Activated gamma-delta T cell (primary cell): ENCODE data around the gene CBFA2T3.
"Not testable (repeated sequence)": the region's sequence is repeated elsewhere in the genome, so short reads cannot be mapped to it uniquely, and the experiment has no call there.

Experiments used
- DNase-seq: peaks from one replicate; lab custom pipeline; 2025; lab: John Stamatoyannopoulos, UW

Gene CBFA2T3

DNA sequence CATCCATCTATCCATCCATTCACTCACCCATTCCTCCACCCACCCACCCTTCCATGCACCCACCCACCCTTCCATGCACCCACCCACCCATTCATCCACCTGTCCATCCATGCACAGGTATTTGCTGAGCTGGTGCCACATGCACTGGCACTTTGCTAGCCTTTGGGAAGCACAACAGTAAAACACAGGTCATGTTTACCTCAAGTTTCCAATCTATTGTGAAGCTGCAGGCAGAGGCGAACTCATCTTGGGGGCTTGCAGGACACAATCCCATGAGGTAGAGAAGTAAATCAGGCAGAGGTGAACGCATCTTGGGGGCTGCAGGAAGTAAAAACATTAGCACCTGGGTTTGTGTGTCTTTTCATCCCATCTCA, 35.6 kb upstream of the CBFA2T3 start:
- no peak for DNase-seq

DNA sequence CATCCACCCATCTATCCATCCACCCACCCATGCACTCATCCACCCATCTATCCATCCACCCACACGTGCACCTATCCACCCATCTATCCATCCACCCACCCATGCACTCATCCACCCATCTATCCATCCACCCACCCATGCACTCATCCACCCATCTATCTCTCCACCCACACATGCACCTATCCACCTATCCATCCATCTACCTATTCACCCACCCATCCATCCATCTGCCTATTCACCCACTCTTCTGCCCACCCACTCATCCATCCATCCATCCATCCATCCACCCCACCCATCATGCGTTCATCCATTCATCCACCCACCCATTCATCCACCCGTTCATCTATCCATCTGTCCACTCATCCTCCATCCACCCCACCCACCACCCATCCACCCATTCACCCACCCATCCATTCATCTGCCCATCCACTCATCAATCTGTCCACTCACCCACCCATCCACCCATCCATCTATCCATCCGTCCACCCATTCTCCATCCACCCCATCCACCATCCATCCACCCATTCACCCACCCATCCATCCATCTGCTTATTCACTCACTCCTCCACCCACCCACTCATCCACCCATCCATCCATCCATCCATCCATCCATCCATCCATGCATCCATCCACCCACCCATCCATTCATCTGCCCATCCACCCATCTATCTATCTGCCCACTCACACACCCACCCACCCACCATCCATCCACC, 35.1 kb upstream of the CBFA2T3 start:
- no peak for DNase-seq

DNA sequence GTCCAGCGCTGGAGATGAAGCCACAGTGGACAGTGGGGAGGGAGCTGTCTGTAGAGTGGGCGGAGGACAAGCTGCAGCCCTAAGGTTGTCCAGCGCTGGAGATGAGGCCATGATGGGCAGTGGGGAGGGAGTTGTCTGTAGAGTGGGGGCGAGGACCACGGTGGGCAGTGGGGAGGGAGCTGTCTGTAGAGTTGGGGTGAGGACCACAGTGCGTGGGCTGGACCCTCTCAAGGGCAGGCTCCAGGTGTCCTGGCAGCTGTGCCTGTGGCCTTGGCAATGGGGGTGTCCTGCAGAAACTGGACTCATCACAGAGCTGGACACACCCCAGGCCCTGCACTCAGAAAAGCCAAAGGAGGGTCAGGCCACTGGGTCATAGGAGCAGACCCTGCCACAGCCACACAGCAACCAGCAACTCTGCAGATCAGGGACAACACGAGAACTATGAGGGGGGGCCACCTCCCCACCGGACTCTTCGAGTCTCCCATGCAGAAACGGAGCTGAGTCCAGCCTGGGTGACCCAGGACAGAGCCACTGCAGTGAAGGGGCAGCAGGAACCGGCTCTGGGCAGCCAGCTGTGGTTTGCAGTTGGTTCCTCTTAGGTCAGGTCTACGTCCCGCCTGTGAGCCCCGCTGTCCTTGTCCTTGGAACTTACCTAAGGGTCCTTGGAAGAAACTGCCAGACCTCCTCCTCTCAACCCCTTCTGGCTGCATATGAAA, 33.4 kb upstream of the CBFA2T3 start:
- no peak for DNase-seq

DNA sequence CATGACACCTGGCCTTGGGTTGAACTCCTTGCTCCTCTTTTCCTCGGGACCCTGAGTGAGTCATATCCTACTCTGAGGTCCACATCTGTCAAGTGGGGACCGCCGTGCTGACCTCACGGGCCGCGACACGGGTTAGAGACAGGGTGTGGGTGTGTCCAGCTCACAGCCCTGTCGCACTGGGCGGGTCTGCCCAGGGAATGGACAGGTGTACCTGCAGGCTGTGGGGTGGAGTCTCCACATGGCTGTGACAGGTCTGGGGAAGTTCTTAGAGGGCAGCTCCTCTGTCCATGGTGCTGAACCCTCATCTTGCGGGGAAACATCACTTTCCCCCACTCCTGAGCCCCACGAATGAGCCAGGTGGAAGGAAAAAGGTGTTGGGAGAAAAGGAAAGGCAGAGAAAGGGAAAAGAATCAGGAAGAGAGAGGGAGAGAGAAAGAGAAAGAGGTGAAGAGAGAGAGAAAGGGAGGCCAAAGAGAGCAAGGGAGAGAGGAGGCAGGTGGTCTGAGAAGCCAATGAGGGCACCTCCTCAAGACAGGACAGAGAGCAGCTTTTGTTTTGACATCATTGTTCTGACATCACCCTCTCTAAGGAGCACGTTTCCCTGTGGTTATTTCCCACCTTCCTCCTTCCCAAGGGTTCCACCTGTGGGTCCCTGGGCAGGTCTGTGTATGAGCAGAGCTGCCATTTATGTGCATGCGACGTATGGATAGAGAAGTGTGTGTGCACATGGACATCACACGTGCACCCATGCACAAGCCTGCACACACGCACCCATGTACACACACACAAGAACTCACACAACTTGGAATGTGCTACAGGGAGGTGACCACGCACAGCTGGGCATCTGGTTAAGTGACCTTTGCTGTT, 32.6 kb upstream of the CBFA2T3 start:
- DNase-seq, result no peak

DNA sequence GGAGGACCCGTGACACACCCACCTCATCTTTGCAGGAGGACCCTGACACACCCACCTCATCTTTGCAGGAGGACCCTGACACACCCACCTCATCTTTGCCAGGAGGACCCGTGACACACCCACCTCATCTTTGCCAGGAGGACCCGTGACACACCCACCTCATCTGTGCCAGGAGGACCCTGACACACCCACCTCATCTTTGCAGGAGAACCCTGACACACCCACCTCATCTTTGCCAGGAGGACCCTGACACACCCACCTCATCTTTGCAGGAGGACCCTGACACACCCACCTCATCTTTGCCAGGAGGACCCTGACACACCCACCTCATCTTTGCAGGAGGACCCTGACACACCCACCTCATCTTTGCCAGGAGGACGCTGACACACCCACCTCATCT, 31.8 kb upstream of the CBFA2T3 start:
- not testable (repeated sequence) for DNase-seq

DNA sequence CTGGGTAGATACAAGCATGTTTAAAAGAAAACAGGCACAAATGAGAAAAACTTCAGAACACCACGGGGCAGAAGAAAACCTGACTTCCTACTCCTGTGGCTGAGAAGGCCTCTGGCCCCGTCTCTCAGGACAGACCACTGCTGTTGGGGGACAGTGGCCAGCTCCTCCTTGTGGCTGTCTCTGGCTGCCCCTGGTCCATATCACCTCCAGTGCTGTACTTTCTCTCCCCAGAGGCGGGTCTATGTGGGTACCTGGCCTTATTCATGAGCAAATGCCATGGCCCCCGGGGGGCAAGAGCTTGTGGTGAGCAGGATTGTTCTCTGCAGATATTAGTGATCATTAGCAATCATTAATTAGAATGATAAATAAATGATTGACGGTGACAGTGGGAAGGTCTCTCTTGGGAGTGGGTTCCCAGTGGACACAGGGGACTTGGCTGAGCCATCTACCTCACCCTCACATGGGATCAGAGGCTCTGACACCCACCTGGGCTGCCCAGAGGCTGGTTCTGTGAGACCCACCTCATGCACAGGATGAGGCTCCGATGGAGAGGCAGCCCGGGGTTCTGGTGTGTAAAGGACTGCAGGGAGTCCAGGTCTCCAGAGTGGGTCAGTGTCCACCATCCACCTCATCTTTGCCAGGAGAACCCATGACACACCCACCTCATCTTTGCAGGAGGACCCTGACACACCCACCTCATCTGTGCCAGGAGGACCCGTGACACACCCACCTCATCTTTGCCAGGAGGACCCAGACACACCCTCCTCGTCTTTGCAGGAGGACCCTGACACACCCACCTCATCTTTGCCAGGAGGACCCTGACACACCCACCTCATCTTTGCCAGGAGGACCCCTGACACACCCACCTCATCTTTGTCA, 30.6 kb upstream of the CBFA2T3 start:
- DNase-seq, result no peak

DNA sequence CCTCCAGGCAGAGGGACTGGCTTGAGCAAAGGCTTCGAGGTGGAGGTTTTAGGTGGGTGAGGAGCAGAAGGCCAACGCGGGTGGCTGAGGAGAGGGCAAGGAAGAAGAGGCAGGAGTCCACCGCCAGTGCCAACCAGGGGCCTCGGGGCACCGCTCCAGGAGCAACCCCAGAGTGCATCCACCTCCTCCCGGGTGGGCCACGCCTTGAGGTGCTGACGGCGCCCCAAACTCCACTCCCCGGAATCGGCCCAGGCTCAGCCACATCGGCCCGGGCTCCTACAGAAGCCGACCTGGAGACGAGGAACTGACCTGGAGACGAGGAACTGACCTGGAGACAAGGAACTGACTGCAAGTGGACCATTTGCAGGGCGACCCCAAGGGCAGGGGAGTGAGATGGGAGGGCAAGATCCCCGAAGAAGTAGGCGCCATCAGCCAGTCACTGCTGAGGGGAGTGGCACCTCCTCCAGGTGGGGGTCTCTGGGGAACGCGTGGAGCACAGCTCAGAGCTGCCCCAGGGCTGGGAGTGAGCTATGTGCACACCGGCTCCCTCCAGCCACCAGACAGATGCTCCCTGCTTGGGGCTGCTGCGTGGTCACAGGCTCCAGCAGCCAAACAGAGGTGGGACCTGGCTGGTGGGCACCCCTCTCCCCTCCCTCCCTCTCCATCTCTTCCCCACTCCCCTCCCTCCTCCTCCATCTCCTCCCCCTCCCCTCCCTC, 29.2 kb upstream of the CBFA2T3 start:
- DNase-seq, result no peak

DNA sequence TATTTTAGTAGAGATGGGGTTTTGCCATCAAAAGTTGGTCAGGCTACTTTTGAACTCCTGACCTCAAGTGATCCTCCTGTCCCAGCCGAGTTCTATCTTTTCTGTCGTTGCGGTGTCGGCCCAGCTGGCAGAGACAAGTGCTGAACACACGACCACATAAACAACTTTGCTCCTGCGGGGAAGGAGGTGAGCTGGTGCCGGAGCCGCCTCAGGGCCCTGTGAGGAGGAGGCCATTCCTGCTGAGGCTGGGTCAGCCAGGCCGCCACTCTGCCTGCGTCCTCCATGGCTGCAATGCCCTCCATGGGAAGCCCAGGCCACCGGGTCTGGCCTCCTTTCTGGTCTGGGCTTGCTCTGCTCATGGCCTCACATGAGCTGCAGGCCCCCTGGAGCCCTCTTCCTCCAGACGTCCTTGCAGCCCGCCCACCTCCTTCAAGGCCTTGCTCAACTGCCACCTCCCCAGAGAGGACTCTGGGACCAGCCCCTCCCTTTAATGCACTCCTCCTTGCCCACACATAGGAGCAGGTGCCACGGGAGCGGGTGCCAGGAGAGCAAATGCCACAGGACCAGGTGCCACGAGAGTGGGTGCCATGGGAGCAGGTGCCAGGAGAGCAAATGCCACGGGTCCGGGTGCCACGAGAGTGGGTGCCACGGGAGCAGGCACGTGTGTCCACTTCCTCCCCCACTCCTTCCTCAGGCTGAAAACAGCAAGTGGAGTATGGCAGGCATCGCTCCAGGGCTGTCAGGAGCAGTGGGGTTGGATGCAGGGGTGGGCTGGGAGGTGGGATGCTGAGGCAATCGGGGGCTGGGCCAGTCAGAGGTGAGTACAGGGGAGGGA, 28.4 kb upstream of the CBFA2T3 start:
- no peak for DNase-seq

DNA sequence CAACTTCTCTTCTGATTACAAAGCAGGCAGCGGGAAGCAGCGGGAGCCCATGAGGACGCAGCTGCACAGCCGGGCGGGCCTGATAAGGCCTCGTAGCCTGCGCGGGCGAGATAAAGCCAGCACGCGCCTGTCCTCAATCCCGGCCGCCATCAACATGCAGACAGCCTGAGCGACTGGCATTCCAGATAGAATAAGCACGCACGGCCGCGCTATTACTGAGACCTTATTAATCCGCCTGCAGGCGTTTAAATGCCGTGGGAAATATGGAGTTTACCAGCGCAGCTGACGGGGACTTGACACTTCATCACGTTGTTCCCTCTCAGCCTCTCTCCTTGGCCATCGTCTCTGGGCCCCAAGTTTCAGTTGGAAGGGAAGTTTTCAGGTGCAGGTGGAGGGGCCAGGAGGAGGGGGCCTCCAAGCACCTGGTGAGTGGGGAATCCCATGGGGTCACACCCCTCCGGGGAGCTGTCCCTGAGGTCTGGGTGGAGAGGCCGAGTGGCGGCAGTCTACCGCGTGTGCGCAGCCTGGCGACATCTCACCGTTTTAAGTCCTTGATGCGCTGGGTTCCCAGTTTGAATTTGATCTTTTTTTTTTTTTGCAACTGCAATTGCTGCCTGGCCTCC, 27.3 kb upstream of the CBFA2T3 start:
- DNase-seq, result no peak

DNA sequence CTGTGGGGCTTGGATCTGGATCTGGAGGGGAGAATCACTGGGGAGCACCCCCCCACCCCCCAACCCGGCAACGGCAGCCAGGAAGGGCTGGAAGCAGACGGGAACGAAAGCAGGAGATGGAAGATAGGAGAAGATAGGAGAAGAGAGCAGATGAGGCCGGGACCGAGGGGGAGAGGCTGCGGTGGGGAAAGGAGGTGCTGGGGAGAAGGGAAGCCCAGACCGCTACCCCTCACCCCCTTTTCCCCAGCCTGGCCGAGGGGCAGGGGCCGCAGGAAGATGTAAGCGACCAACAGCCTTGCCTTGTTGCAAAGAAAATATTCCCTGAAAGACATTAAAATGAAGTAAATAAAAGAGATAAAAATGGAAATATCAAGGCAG, 26.8 kb upstream of the CBFA2T3 start:
- no peak for DNase-seq

DNA sequence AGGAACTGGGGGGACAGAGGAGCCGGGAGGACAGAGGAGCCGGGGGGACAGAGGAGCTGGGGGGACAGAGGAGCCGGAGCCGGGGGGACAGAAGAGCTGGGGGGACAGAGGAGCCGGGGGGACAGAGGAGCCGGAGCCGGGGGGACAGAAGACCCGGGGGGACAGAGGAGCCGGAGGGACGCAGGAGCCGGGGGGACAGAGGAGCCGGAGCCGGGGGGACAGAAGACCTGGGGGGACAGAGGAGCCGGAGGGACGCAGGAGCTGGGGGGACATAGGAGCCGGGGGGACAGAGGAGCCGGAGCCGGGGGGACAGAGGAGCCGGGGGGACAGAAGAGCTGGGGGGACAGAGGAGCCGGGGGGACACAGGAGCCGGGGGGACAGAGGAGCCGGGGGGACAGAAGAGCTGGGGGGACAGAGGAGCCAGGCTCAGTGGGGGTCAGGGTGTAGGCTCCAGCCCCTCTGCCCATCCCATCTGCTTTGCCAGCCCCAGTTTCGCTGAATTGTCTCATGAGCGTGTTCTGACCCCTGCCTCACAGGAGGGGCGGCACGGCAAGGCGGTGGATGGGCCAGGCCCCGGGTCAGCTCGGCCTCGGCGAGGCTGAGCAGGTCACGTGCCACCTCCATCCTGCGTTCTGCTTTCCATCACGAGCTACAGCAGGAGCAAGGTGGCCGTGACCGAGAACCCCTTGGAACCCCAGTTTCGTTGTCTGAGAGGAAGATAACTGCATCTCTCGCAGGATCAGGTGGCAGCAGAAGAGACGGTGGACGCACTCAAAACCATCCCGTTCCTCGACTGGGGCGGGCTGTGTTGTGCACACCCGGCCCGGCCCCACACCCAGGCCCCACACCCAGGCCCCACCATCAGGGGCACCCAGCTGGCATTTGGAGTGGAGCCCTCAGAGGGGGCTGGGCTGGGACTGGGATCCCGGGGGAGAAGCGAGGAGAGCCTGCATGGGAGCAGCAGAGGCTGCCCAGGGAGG, 26.1 kb upstream of the CBFA2T3 start:
- no peak for DNase-seq

DNA sequence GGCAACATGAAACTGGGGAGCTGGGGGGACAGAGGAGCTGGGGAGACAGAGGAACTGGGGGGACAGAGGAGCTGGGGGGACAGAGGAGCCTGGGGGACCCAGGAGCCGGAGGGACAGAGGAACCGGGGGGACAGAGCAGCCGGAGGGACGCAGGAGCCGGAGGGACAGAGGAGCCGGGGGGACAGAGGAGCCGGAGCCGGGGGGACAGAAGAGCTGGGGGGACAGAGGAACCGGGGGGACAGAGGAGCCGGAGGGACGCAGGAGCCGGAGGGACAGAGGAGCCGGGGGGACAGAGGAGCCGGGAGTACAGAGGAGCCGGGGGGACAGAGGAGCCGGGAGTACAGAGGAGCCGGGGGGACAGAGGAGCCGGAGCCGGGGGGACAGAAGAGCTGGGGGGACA, 25.1 kb upstream of the CBFA2T3 start:
- DNase-seq, result not testable (repeated sequence)

DNA sequence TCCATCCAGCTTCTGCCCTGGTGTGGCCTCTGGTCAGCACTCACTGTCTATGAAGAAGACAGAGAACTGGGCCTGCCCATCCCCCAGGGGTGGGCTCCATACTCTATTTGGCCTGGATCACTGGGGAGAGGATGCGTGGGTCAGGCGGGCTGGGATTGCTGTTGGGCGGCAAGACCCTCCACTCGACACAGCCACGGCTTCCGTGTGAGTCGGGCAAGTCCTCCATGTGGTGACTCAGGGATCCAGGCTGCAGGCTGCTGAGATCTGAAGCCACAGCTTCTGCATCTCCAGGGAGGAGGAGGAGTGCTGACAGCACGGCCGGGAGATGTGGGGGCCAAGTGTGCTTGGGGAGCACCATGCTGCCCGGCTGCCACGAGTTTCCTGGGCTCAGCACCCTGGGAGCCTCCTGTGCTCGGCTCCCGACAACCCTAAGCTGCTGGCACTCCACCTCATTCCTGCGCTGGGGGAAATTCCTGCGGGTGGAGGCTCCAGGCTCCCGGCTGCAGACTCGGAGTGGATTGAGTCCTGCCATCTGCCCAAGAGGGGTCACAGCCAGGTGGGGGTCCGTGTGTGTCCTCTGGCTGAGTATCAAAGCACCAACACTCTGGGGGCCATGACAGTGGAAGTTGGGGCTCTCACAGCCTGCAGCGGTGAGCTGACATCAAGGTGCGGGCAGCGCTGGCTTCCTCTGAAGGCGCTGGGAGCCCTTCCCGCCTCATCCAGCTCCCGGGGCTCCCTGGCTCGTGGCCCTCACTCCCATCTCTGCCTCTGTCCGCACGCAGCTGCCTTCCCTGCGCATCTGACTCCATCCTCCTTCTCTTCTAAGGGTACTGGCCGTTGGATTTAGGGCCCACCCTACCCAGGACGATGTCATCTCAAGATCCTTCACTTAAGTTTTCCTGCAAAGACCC, 24.4 kb upstream of the CBFA2T3 start:
- no peak for DNase-seq

DNA sequence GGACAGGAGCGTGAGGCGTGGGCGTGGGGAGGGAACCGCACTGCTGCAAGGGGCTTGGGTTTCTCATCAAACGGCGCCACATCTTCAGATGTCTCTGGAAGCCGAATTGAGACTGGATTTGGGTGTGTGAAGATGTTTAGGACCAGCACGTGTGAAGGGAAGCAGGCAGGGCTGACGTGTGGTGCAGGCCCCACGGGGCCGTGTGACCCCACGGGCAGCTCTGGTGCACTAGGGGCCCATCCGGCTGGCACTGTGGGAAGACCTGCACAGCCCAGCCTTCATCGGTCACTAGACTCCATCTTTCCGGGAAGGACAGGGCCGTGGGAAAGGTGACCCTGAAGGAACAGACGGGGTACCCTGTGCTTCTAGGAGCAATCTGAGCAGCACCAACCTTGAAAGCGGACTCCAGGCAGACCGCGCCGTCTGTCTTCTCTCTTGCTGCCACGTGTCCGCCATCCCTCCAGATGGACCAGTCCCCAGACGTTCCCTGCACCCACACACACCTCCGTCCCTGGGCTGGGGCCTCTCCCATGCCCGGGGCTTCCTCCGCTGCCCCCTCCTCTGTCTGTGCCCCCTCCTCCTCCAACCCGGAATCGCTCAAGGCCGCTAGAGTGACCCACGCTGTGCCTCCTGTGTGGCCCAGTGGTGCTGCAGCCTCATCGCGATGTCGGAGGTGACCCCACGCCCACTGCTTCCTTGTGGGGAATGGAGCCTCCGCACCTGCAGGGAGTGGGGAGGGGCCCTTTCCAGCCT, 23.4 kb upstream of the CBFA2T3 start:
- DNase-seq, result no peak

DNA sequence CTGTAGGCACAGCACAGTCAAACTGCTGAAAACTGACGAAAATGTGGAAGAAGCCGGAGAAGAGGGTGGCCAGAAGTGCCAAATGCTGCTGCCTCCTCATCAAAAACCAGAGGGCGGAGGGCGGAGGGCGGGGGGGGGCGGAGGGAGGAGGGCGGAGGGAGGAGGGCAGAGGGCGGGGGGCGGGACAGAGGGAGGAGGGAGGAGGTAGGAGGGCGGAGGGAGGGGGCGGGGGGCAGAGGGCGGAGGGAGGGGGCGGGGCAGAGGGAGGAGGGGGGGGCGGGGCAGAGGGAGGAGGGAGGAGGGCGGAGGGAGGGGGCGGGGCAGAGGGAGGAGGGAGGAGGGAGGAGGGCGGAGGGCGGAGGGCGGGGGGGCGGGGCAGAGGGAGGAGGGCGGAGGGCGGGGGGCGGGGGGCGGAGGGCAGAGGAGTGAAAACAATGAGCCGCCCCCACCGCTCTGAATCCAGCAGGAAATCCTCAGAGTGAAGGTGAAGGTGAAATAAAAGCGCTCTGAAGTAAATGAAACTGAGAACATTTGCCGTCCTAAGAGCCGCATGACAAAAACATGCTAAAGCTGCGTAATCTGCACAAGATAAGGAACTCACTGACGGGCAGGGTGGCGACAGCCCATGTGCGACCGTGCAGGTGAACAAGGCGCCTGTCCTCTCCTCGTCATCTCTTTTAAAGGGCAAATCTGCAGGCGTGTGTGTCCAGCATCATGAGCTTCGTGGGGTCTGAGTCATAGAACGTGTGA, 22.6 kb upstream of the CBFA2T3 start:
- no peak for DNase-seq
